GM19455 (cell line): ENCODE measurements around the gene SLC15A5.
A peak's percentile ranks its signal among the peaks of the same experiment; 100 is the strongest.

Source experiments
- ATAC-seq: cut with Tn5 transposase; IDR thresholded peaks from one replicate; pipeline ENCODE4 v1.9.1; 2021; ENCODE audit not compliant: unreplicated experiment

The SLC15A5 gene

GRCh38 chr12:16261944-16262475 is 15.5 kb downstream of the SLC15A5 start:
- ATAC-seq, result no peak

GRCh38 chr12:16260206-16260605 is 17.3 kb downstream of the SLC15A5 start:
- no peak for ATAC-seq

- ATAC-seq, result no peak
Observed at GRCh38 chr12:16258963-16259362, 18.5 kb downstream of the SLC15A5 start.

GRCh38 chr12:16246264-16246663 is 31.2 kb downstream of the SLC15A5 start:
- ATAC-seq, result no peak

DNA sequence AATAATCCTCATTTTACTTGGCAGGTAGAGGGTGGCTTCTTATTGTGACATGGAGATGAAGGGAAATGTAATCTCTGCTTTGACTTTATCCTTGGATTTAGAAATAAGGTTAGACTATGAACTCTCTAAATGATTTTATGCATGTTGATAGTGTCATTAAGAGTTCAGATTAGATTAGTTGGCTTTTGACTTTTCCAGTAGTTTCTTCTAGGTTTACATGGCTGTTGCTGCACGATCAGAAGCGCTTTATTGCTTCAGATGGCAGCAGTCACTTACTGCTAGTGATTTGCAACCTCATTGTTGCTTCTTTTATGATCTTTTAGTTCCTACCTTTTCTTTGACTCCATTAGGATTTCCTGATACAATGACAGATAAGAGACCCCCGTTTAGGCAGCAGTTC is 32.3 kb downstream of the SLC15A5 start:
- ATAC-seq, result no peak

DNA sequence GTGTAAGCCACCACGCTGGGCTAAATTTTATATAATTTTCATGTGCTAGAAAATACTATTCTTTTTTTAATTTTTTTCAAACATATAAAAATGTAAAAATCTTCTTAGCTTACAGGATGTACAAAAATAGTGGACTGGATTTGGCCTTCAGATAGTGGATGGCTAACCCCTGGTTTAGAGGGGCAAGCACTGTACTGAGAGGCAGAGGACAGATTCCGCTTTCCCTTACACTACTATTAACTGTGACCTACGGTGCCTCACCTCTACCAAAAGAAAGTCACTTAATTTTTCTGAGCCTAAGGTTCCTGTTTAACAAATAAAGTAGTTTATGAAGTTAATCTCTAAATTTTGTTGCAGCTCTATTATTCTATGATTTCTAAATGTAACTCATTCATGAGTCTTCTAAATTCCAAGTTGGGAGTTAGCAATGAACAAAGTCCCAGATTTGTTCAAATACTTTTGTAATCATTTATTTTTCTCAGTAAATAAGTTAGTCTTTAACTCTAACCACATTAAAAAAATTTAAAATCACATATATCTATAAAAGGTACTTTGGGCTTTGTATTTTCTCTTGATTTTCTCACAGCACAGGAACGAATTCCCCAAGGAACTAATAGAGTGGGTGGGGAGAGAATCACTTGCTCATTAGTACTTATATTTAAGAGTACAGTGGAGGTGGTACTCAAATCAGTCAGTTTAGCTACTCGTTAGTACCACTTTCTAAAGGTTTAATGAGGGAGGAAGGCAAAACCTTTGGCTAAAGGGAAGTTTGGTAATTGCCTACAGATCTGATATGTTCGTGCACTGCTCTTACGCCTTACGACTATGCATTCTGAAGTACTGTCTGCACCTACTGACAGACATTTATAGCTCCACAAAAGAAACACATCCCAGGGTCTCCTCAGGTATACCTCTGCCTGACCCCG is 33.7 kb downstream of the SLC15A5 start:
- no peak for ATAC-seq

DNA sequence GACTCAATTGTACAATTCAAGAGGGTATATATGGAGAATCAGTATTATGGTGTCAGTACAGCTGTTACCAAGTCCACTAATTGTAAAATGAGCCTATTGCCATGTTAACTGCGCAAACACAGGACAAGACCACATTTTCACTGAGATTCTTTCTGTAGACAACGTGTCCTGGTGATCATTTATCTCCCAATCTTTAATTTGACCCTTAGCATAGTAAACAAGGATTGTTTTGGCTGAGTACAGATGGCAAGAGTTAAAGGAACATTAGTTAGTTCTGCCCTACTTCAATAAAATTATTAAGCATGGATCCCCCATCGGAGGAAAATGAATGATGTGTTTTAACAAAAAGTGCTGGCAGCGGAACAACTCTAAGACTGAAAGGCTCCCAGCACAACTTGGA is 36.1 kb downstream of the SLC15A5 start:
- no peak for ATAC-seq

GRCh38 chr12:16238661-16239060 is 38.8 kb downstream of the SLC15A5 start:
- no peak for ATAC-seq

DNA sequence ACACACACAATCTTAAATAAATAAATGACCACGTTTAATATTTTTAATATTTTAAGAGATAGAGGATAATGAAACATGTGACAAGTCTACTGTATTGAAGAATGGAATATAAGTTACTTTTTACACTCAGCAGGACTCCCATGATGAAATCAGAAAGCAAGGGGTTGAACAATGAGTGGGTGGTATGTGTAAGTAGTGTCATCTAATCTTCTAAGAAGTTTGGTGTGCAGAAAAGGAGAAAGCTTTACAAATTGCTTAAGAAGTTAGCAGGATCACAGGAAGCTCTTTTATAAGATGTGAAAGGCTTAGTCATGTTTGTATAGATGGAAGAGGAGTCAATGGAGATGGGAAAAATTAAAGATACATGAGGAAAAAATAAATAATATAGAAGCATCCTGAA is 47.8 kb downstream of the SLC15A5 start:
- no peak for ATAC-seq

- no peak for ATAC-seq
Observed at GRCh38 chr12:16228067-16228466, 49.4 kb downstream of the SLC15A5 start.

DNA sequence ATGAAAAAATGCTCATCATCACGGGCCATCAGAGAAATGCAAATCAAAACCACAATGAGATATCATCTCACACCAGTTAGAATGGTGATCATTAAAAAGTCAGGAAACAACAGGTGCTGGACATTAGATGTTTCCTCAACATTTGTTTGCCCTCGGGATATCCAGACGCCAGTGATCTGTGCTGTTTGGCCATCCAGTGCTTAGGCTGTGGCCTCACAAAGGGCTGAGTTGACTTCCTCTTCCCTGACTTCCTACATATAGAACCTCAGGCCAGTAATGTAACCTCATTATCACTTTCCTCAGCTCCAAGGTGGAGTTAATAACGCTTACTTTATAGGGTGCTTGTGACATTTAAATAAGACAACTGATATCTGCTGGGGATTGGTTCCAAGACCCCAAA is 51.8 kb downstream of the SLC15A5 start:
- no peak for ATAC-seq

GRCh38 chr12:16224196-16224595 is 53.3 kb downstream of the SLC15A5 start:
- ATAC-seq, result no peak

DNA sequence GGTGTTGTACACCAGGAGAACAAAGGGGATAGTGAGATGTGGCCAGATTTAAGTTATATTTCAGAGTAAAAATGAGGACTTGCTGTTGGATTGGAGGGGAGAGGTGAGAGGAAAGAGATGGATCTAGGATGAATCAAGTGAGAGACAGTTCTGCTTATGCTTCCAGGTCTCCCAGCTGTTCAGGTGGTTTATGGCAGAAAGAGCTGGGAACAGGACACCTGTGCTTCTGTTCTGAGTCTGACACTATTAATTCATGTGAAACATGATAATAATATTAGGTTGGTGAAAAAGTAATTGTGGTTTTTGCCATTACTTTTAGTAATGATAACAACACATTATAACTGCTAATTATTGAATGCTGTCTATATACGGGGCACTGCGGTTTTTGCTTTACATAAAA is 55.7 kb downstream of the SLC15A5 start:
- no peak for ATAC-seq

- no peak for ATAC-seq
Observed at GRCh38 chr12:16220120-16220519, 57.4 kb downstream of the SLC15A5 start.

DNA sequence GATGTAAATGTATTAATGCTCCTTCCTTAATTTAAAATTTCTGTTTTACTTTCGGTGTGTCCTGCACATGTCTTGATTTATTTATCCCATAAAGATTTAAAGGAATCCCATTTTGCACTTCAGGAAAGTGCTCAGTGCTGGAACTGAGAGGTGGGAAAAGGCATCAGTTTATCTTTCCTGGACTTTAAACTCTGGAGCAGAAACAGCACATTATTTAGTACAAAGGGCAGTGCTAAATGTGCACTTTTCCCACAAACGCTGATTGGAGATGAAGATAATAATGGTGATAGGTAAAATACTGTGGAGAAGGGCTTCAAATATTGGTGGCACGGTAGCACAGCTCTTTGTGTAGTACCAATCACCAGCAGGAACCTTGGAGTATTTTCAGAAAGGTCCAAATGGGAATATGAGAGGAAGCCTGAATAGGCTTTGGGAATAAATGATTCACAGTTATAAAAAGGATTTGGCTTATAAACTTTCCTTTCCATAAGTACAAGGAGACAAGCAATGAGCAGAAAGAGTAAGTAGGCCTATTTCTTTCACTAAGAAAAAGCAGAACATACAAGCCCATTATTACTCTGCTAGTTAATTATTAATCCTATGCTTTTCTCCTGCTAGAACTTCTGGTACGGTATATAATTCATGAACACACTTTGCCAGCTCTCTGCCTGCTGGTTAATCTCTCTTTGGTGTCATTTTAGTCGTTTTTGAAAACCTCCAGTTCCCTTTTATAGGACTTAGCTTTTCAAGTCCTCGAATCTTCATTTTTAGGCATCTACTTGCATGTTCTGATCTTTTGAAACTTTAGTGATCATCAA is 58.3 kb downstream of the SLC15A5 start:
- ATAC-seq, result no peak

GRCh38 chr12:16218234-16218633 is 59.3 kb downstream of the SLC15A5 start:
- ATAC-seq, result no peak

GRCh38 chr12:16211731-16212130 is 65.8 kb downstream of the SLC15A5 start:
- ATAC-seq, result no peak

- ATAC-seq, result peak; percentile 89
Observed at GRCh38 chr12:16198884-16199283, 78.6 kb downstream of the SLC15A5 start.

DNA sequence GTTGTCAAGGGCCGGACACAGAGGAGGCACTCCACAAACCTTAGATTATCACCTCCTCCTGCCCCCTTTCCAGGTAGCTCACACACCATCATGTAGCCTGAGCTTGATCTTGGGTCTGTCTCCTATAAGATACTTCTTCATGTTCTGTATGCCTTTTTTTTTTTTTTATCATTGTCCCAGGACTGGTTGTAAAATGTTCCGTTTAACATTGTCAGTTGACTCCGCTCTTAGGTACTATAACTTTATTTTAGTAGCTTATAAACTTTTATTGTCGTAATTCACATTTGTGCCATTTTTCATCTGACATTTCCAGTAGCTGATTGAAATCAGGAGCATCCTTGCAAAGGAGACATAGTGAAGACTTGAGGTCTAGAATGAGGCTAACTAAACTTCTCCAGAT is 79.9 kb downstream of the SLC15A5 start:
- ATAC-seq, result no peak

DNA sequence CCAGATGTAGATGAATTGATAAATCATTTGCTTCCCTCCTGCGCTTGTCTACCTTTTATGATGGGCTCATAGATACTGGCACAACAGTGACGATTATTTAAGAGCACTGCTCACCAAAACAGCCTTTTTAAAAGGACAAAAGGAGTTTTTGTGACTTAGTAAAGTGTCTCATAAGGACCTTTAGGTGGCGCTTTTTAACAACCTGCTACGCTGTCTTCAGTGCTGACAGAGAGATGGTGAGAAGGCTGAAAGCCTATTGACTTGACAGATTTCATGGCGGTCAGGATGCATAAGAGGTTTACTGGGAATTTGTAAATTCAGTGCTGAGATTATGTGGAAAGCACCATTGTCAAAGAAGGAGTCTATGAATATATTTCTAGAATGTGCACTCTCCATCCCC is 87.6 kb downstream of the SLC15A5 start:
- ATAC-seq, result no peak

GRCh38 chr12:16187660-16188059 is 89.8 kb downstream of the SLC15A5 start:
- ATAC-seq, result no peak

DNA sequence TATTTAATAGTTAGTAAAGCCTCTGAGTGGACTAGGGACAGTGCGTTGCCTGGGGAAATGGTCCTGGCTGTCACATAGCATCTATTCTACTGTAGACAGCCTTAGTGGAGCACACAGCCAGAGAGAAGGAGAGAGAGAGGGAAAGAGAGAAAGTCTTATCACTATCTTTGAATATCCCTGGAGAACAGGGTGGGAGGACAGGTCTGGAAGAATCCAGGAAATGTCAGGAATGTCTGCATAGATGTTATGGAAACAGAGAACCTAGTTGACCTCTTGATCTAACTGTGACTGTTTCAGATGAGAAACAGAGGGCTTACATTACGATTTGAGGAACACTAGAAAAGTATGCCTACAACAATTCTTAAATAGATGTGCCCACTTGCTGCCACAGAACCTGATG is 92.8 kb downstream of the SLC15A5 start:
- no peak for ATAC-seq
